ENCODE measurements around the gene MYO5A.
"Not testable (repeated sequence)": the region's sequence is repeated elsewhere in the genome, so short reads cannot be mapped to it uniquely, and the experiment has no call there.

MYO5A gene

DNA sequence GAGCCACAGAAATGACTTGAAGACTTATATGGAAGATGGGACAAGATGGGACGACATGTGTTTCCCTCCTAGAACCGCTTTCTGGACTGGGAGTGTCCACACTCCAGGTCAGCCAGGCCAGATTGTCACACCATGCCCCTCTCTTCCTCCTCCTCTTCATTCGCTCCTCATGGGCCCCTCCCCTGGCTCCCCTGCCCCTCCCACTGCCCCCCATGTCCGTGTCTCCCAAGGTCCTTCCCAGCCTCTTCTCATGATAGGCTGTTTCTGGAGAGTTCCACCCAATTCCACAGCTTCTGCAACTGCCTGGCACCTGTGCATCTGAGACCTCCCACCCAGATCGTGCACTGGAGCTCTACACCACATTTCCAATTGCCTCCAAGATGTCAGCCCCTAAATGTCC is 239.7 kb downstream of the MYO5A start (continued):
- TF ChIP-seq POU6F1 (CRISPR knock-in tag; IDR thresholded peaks at IDR 0.05; ENCODE audit: borderline replicate concordance, low read depth) (no peak), RARB (CRISPR knock-in tag; IDR thresholded peaks at IDR 0.05) (no peak), ZNF565 (CRISPR knock-in tag; conservative IDR thresholded peaks at IDR 0.05; ENCODE audit: low read depth) (no peak)

GRCh38 chr15:52288051-52288942 is 240.4 kb downstream of the MYO5A start:
- TF ChIP-seq ZNF8 (CRISPR knock-in tag; IDR thresholded peaks at IDR 0.05) = no peak
- TF ChIP-seq TOX (CRISPR knock-in tag; IDR thresholded peaks at IDR 0.05; ENCODE audit: borderline replicate concordance) = no peak
- TF ChIP-seq, protein P1, sequence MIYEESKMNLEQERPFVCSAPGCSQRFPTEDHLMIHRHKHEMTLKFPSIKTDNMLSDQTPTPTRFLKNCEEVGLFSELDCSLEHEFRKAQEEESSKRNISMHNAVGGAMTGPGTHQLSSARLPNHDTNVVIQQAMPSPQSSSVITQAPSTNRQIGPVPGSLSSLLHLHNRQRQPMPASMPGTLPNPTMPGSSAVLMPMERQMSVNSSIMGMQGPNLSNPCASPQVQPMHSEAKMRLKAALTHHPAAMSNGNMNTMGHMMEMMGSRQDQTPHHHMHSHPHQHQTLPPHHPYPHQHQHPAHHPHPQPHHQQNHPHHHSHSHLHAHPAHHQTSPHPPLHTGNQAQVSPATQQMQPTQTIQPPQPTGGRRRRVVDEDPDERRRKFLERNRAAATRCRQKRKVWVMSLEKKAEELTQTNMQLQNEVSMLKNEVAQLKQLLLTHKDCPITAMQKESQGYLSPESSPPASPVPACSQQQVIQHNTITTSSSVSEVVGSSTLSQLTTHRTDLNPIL (CRISPR knock-in tag; IDR thresholded peaks at IDR 0.05; ENCODE audit: low read depth) = no peak
- TF ChIP-seq CSDC2 (CRISPR knock-in tag; IDR thresholded peaks at IDR 0.05) = no peak
- TF ChIP-seq RARB (CRISPR knock-in tag; IDR thresholded peaks at IDR 0.05) = no peak
- no peak for TF ChIP-seq ZFP30 (CRISPR knock-in tag; IDR thresholded peaks at IDR 0.05)
- no peak for TF ChIP-seq ZC3H10 (CRISPR knock-in tag; IDR thresholded peaks at IDR 0.05)
- no peak for TF ChIP-seq TCF4 (CRISPR knock-in tag; IDR thresholded peaks at IDR 0.05; ENCODE audit: borderline replicate concordance)
- TF ChIP-seq, protein P2, sequence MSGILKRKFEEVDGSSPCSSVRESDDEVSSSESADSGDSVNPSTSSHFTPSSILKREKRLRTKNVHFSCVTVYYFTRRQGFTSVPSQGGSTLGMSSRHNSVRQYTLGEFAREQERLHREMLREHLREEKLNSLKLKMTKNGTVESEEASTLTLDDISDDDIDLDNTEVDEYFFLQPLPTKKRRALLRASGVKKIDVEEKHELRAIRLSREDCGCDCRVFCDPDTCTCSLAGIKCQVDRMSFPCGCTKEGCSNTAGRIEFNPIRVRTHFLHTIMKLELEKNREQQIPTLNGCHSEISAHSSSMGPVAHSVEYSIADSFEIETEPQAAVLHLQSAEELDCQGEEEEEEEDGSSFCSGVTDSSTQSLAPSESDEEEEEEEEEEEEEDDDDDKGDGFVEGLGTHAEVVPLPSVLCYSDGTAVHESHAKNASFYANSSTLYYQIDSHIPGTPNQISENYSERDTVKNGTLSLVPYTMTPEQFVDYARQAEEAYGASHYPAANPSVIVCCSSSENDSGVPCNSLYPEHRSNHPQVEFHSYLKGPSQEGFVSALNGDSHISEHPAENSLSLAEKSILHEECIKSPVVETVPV (CRISPR knock-in tag; IDR thresholded peaks at IDR 0.05) = no peak
- no peak for TF ChIP-seq ZFP3 (CRISPR knock-in tag; IDR thresholded peaks at IDR 0.05)
- TF ChIP-seq ESRRG (CRISPR knock-in tag; IDR thresholded peaks at IDR 0.05) = no peak
- no peak for TF ChIP-seq BACH2 (CRISPR knock-in tag; IDR thresholded peaks at IDR 0.05; ENCODE audit: borderline replicate concordance)
- TF ChIP-seq ARNTL (CRISPR knock-in tag; IDR thresholded peaks at IDR 0.05; ENCODE audit: borderline replicate concordance, low read depth) = no peak
- no peak for TF ChIP-seq OSR1 (CRISPR knock-in tag; IDR thresholded peaks at IDR 0.05)
- TF ChIP-seq PPARA (CRISPR knock-in tag; IDR thresholded peaks at IDR 0.05; ENCODE audit: borderline replicate concordance) = no peak
- no peak for TF ChIP-seq ISL1 (CRISPR knock-in tag; IDR thresholded peaks at IDR 0.05)
- TF ChIP-seq TSHZ2 (CRISPR knock-in tag; IDR thresholded peaks at IDR 0.05) = no peak
- no peak for TF ChIP-seq POU6F1 (CRISPR knock-in tag; IDR thresholded peaks at IDR 0.05; ENCODE audit: borderline replicate concordance, low read depth)
- TF ChIP-seq ZNF70 (CRISPR knock-in tag; IDR thresholded peaks at IDR 0.05) = no peak
- TF ChIP-seq GLIS3 (CRISPR knock-in tag; IDR thresholded peaks at IDR 0.05) = no peak
- no peak; the same call in 2 of the 3 replicates for ATAC-seq

- ATAC-seq = no peak
- no peak for TF ChIP-seq ZFP30 (CRISPR knock-in tag; IDR thresholded peaks at IDR 0.05)
- TF ChIP-seq PPARA (CRISPR knock-in tag; IDR thresholded peaks at IDR 0.05; ENCODE audit: borderline replicate concordance) = no peak
- TF ChIP-seq ZNF70 (CRISPR knock-in tag; IDR thresholded peaks at IDR 0.05) = no peak
- TF ChIP-seq, protein P1 (CRISPR knock-in tag; IDR thresholded peaks at IDR 0.05; ENCODE audit: low read depth) = no peak
- no peak for TF ChIP-seq OSR1 (CRISPR knock-in tag; IDR thresholded peaks at IDR 0.05)
- no peak for TF ChIP-seq RARB (CRISPR knock-in tag; IDR thresholded peaks at IDR 0.05)
- TF ChIP-seq ESRRG (CRISPR knock-in tag; IDR thresholded peaks at IDR 0.05) = no peak
- no peak for TF ChIP-seq ZFP3 (CRISPR knock-in tag; IDR thresholded peaks at IDR 0.05)
- no peak for TF ChIP-seq ZNF565 (CRISPR knock-in tag; conservative IDR thresholded peaks at IDR 0.05; ENCODE audit: low read depth)
- TF ChIP-seq ARNTL (CRISPR knock-in tag; IDR thresholded peaks at IDR 0.05; ENCODE audit: borderline replicate concordance, low read depth) = no peak
- TF ChIP-seq, protein P3, sequence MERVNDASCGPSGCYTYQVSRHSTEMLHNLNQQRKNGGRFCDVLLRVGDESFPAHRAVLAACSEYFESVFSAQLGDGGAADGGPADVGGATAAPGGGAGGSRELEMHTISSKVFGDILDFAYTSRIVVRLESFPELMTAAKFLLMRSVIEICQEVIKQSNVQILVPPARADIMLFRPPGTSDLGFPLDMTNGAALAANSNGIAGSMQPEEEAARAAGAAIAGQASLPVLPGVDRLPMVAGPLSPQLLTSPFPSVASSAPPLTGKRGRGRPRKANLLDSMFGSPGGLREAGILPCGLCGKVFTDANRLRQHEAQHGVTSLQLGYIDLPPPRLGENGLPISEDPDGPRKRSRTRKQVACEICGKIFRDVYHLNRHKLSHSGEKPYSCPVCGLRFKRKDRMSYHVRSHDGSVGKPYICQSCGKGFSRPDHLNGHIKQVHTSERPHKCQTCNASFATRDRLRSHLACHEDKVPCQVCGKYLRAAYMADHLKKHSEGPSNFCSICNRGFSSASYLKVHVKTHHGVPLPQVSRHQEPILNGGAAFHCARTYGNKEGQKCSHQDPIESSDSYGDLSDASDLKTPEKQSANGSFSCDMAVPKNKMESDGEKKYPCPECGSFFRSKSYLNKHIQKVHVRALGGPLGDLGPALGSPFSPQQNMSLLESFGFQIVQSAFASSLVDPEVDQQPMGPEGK (CRISPR knock-in tag; IDR thresholded peaks at IDR 0.05; ENCODE audit: borderline replicate concordance) = no peak
- no peak for TF ChIP-seq GLIS3 (CRISPR knock-in tag; IDR thresholded peaks at IDR 0.05)
- no peak for TF ChIP-seq ISL1 (CRISPR knock-in tag; IDR thresholded peaks at IDR 0.05)
- TF ChIP-seq SNAI2 (CRISPR knock-in tag; IDR thresholded peaks at IDR 0.05) = no peak
These were observed 241.6 kb downstream of the MYO5A start for GRCh38 chr15:52287114-52287513.

GRCh38 chr15:52285941-52286340 is 242.7 kb downstream of the MYO5A start:
- not testable (repeated sequence) for ATAC-seq
